HCT116 (cell line): ENCODE results near the gene SLC35E4. TPM values are rescaled to one million over a fixed set of nuclear protein-coding genes. Genes with fewer than 3 reads are reported as not detected.

ENCODE experiments used
- ATAC-seq: fragments of 200-7000 bp; cut with Tn5 transposase; 2 replicates; pipeline ENCODE4 v1.9.1; 2020; ENCODE audit warnings: mild to moderate bottlenecking, moderate library complexity
- BruUV-seq: library from RNA; stranded (reverse); fragments of 400-500 nt; replicated peaks from 2 replicates; lab custom pipeline; 2021; lab: Mats Ljungman, UMichigan
- CTCF ChIA-PET: fragments of 300-600 bp; sonication (Branson Sonifier 250); formaldehyde crosslinking; loops from one replicate; lab custom pipeline; 2021; ENCODE audit warnings: antibody characterized with exemption; lab: Charles Lee
- POLR2A ChIA-PET: fragments of 300-600, 350-600 bp; sonication (Branson Sonifier 250); formaldehyde crosslinking; loops from one replicate; lab custom pipeline; 2021; ENCODE audit warnings: antibody characterized with exemption; lab: Charles Lee
- RAD21 ChIA-PET, 2 experiments: fragments of 300-600 bp; sonication (Branson Sonifier 250); formaldehyde crosslinking; loops; one replicate each; lab custom pipeline; 2023; ENCODE audit warnings: low total read pairs in 2 of 2; ENCODE audit not compliant: uncharacterized antibody in 2 of 2, unreplicated experiment in 2 of 2, low non-redundant PET in 1 of 2; lab: Charles Lee
- DNase-seq: peaks from one replicate; pipeline ENCODE4 v3.0.0-alpha.2; 2010; ENCODE audit warnings: low read depth, low spot score
- H2AFZ ChIP-seq: fragments of 200-600 bp; shearing (Covaris generic), sonication (generic); 2 replicates; pipeline ENCODE4 v1.6.1; 2017; ENCODE audit warnings: low read depth, mixed run types, mixed read lengths, antibody characterized with exemption, low read length; ENCODE audit not compliant: poor library complexity, severe bottlenecking
- H3K27ac ChIP-seq: 2 replicates; pipeline ENCODE4 v1.5.1; 2012; ENCODE audit warnings: low read depth, low read length
- H3K27me3 ChIP-seq: fragments of 200-600 bp; sonication (generic); 2 replicates; pipeline ENCODE4 v1.6.1; 2016; ENCODE audit warnings: mixed run types, low read length, mixed read lengths; ENCODE audit not compliant: insufficient read depth
- H3K36me3 ChIP-seq, 2 experiments: fragments of 200-500 bp in 1 of 2; fragments of 200-600 bp in 1 of 2; sonication (Bioruptor generic) in 1 of 2; sonication (generic) in 1 of 2; 2 replicates each; pipeline versions ENCODE4 v1.5.1 to v1.6.1; 2014 to 2016; ENCODE audit warnings: low read length in 2 of 2, inconsistent platforms in 1 of 2, mixed read lengths in 1 of 2, mixed run types in 1 of 2; ENCODE audit not compliant: insufficient read depth in 2 of 2, control insufficient read depth in 1 of 2
- H3K4me1 ChIP-seq, 2 experiments: fragments of 200-600 bp in 1 of 2; sonication (generic) in 1 of 2; 2 replicates each; pipeline versions ENCODE4 v1.5.1 to v1.6.1; 2012 to 2017; ENCODE audit warnings: low read length in 2 of 2, inconsistent platforms in 1 of 2, mild to moderate bottlenecking in 1 of 2, mixed read lengths in 1 of 2, mixed run types in 1 of 2, moderate library complexity in 1 of 2; ENCODE audit not compliant: insufficient read depth in 2 of 2, control insufficient read depth in 1 of 2
- H3K4me2 ChIP-seq: fragments of 200-600 bp; sonication (generic); 2 replicates; pipeline ENCODE4 v1.6.1; 2017; ENCODE audit warnings: mixed run types, low read length, mixed read lengths
- H3K4me3 ChIP-seq, 2 experiments: fragments of 200-600 bp in 1 of 2; sonication (generic) in 1 of 2; replicated peaks in 1 of 2; 2 replicates each; pipeline ENCODE4 v1.5.1; 2011 to 2016; ENCODE audit warnings: low read length in 2 of 2, control low read depth in 1 of 2, low read depth in 1 of 2, mild to moderate bottlenecking in 1 of 2, mixed read lengths in 1 of 2, mixed run types in 1 of 2
- H3K79me2 ChIP-seq: fragments of 200-600 bp; sonication (generic); 2 replicates; pipeline ENCODE4 v1.6.1; 2017; ENCODE audit warnings: mild to moderate bottlenecking, mixed run types, low read length, moderate library complexity, mixed read lengths; ENCODE audit not compliant: insufficient read depth
- H3K9ac ChIP-seq: fragments of 200-600 bp; sonication (generic); 2 replicates; pipeline ENCODE4 v1.6.1; 2016; ENCODE audit warnings: low read length, mixed read lengths
- H3K9me2 ChIP-seq: fragments of 200-600 bp; sonication (generic), shearing (Covaris generic); 2 replicates; pipeline ENCODE4 v1.6.1; 2017; ENCODE audit warnings: mixed run types, mild to moderate bottlenecking, moderate library complexity; ENCODE audit not compliant: insufficient read depth
- H3K9me3 ChIP-seq, 2 experiments: fragments of 200-500 bp in 1 of 2; fragments of 200-600 bp in 1 of 2; sonication (Bioruptor generic) in 1 of 2; sonication (generic) in 1 of 2; 2 replicates each; pipeline ENCODE4 v1.6.1; 2014 to 2017; ENCODE audit warnings: low read length in 2 of 2, mixed read lengths in 2 of 2, inconsistent platforms in 1 of 2, low read depth in 1 of 2, mild to moderate bottlenecking in 1 of 2, mixed run types in 1 of 2, moderate library complexity in 1 of 2; ENCODE audit not compliant: control insufficient read depth in 1 of 2, insufficient read depth in 1 of 2
- H4K20me1 ChIP-seq: fragments of 200-600 bp; sonication (generic), shearing (Covaris generic); 2 replicates; pipeline ENCODE4 v1.6.1; 2017; ENCODE audit warnings: mixed run types, mild to moderate bottlenecking, moderate library complexity; ENCODE audit not compliant: insufficient read depth
- ATF3 ChIP-seq: IDR thresholded peaks from 2 replicates; pipeline ENCODE4 v1.6.1; 2012
- EGR1 ChIP-seq: IDR thresholded peaks from 2 replicates; pipeline ENCODE4 v1.6.1; 2012; ENCODE audit warnings: low read depth
- EZH2 ChIP-seq: fragments of 200-600 bp; sonication (generic); IDR thresholded peaks from 2 replicates; pipeline ENCODE4 v1.6.1; 2017; ENCODE audit warnings: antibody characterized with exemption, mixed run types
- POLR2A ChIP-seq: IDR thresholded peaks from 2 replicates; pipeline ENCODE4 v1.7.0; 2011; ENCODE audit warnings: borderline replicate concordance; ENCODE audit not compliant: insufficient read depth, insufficient read length; ENCODE audit errors: extremely low read depth
- POLR2AphosphoS5 ChIP-seq: IDR thresholded peaks from 2 replicates; pipeline ENCODE4 v1.6.1; 2011; ENCODE audit warnings: mild to moderate bottlenecking, low read depth, low read length, moderate library complexity
- RAD21 ChIP-seq: IDR thresholded peaks from 2 replicates; pipeline ENCODE4 v1.6.1; 2012; ENCODE audit warnings: low read depth, mild to moderate bottlenecking
- SIN3A ChIP-seq: IDR thresholded peaks from 2 replicates; pipeline ENCODE4 v1.6.1; 2012; ENCODE audit warnings: low read depth
- TCF7L2 ChIP-seq: IDR thresholded peaks from 2 replicates; pipeline ENCODE4 v1.7.0; 2011; ENCODE audit warnings: borderline replicate concordance, inconsistent platforms; ENCODE audit not compliant: insufficient read depth, insufficient read length; ENCODE audit errors: extremely low read depth
- ZBTB33 ChIP-seq: IDR thresholded peaks from 2 replicates; pipeline ENCODE4 v1.6.1; 2011; ENCODE audit warnings: mild to moderate bottlenecking, low read length, moderate library complexity; ENCODE audit not compliant: insufficient replicate concordance; ENCODE audit errors: extremely low read depth
- ZFX ChIP-seq: fragments of 450-650 bp; IDR thresholded peaks from 2 replicates; pipeline ENCODE4 v1.6.1; 2017
- ZNF274 ChIP-seq: fragments of 200-500 bp; sonication (Bioruptor generic); IDR thresholded peaks from 2 replicates; pipeline ENCODE4 v1.6.1; 2014; ENCODE audit warnings: mild to moderate bottlenecking, low read depth, low read length, inconsistent platforms
- intact Hi-C: fragments of 100-400 bp; cut with micrococcal nuclease; formaldehyde crosslinking; loops from 2 replicates; pipeline ENCODE4 v1.10.0; 2022
- total RNA-seq: library from RNA; stranded (reverse); gene quantifications from one replicate; pipeline ENCODE4 v1.2.1, GENCODE V29; 2021; ENCODE audit not compliant: unreplicated experiment
- TF ChIP-seq, protein P1 (sequence below), 3 experiments: fragments of 200-600 bp in 1 of 3; sonication (generic) in 1 of 3; IDR thresholded peaks in 2 of 3; conservative IDR thresholded peaks in 1 of 3; 2 replicates each; pipeline ENCODE4 v1.5.1; 2012 to 2017; ENCODE audit warnings: low read depth in 2 of 3, low read length in 2 of 3, antibody characterized with exemption in 1 of 3, borderline replicate concordance in 1 of 3, control low read depth in 1 of 3, mild to moderate bottlenecking in 1 of 3, mixed read lengths in 1 of 3, mixed run types in 1 of 3, moderate library complexity in 1 of 3; ENCODE audit not compliant: insufficient read depth in 1 of 3

SLC35E4 gene
- total RNA-seq, 1 experiment from 2014 or later = 6.2 TPM

GRCh38 chr22:30665786-30666185 lies 30.2 kb downstream of the SLC35E4 start:
- Histone ChIP-seq H3K9ac (no peak overlapping the region), H3K4me2 (no peak overlapping the region), H3K79me2 (no peaks in the 10 kb centered on the region), H3K27me3 (no peaks in the 10 kb centered on the region), H3K36me3 (peaks cover 0 to 4% of the 10 kb centered on the region in 2 experiments; a peak in 2 of 4 replicates), H3K9me3 (no peaks in the 10 kb centered on the region), H4K20me1 (no peaks in the 10 kb centered on the region), H3K4me1 (peaks cover 13 to 24% of the 10 kb centered on the region in 2 experiments), H3K9me2 (no peaks in the 10 kb centered on the region), H3K27ac (no peak overlapping the region), H3K4me3 (no peak overlapping the region), H2AFZ (no peak overlapping the region)
- no peak for TF ChIP-seq ATF3
- intact Hi-C loops = no loop called here
- CTCF ChIA-PET = no interaction called here
- POLR2A ChIA-PET = no interaction called here
- no TSS peak for BruUV-seq
- DNase-seq (no peak), ATAC-seq (no peak)
- RAD21 ChIA-PET = no interaction called here

GRCh38 chr22:30667107-30667493 lies 31.5 kb downstream of the SLC35E4 start:
- intact Hi-C loops = no loop called here
- ChIA-PET POLR2A (interaction anchor here (1.9 kb wide), 1 partner anchor 11 kb away, joined by 4 read pairs; no protein-coding TSS in a partner anchor), RAD21 (no interaction called here), CTCF (interaction anchor here (1.3 to 2.3 kb wide), 2 partner anchors 17 to 32 kb away, joined by 7 to 8 read pairs; partner anchors contain the start of gene SLC35E4)
- H3K36me3 ChIP-seq = peaks cover 0 to 4% of the 10 kb centered on the region in 2 experiments; a peak in 1 of 4 replicates
- H3K9me2 ChIP-seq = no peaks in the 10 kb centered on the region
- H3K79me2 ChIP-seq = no peaks in the 10 kb centered on the region
- H3K27me3 ChIP-seq = no peaks in the 10 kb centered on the region
- ATAC-seq = no peak
- peak overlapping the region; percentile 99 for H3K4me2 ChIP-seq
- BruUV-seq = no TSS peak
- H3K9me3 ChIP-seq = no peaks in the 10 kb centered on the region
- H3K9ac ChIP-seq = peak overlapping the region; percentile 85
- DNase-seq = peak; percentile 3
- H2AFZ ChIP-seq = no peak overlapping the region
- H4K20me1 ChIP-seq = no peaks in the 10 kb centered on the region
- peak overlapping the region; percentile 81 for H3K27ac ChIP-seq
- TF ChIP-seq POLR2A (no peak), EGR1 (no peak), ZNF274 (no peak), RAD21 (no peak), TCF7L2 (no peak), SIN3A (no peak; the same call in 1 of the 2 replicates), EZH2 (no peak), ZBTB33 (no peak), POLR2AphosphoS5 (no peak), ZFX (no peak)
- TF ChIP-seq, protein P1, sequence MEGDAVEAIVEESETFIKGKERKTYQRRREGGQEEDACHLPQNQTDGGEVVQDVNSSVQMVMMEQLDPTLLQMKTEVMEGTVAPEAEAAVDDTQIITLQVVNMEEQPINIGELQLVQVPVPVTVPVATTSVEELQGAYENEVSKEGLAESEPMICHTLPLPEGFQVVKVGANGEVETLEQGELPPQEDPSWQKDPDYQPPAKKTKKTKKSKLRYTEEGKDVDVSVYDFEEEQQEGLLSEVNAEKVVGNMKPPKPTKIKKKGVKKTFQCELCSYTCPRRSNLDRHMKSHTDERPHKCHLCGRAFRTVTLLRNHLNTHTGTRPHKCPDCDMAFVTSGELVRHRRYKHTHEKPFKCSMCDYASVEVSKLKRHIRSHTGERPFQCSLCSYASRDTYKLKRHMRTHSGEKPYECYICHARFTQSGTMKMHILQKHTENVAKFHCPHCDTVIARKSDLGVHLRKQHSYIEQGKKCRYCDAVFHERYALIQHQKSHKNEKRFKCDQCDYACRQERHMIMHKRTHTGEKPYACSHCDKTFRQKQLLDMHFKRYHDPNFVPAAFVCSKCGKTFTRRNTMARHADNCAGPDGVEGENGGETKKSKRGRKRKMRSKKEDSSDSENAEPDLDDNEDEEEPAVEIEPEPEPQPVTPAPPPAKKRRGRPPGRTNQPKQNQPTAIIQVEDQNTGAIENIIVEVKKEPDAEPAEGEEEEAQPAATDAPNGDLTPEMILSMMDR (IDR thresholded peaks at IDR 0.05 in 2 of 3, conservative IDR thresholded peaks at IDR 0.05 in 1 of 3; ENCODE audit: borderline replicate concordance in 1 of 3, insufficient read depth in 1 of 3, low read depth in 2 of 3, low read length in 2 of 3) = no peak
- peak overlapping the region; percentile 68 to 81 for H3K4me3 ChIP-seq
- peaks cover 13 to 24% of the 10 kb centered on the region in 2 experiments for H3K4me1 ChIP-seq
